ENCODE measurements around the gene EME1.

- no peak for TF ChIP-seq ZNF274 (IDR thresholded peaks at IDR 0.05; ENCODE audit: low read depth, low read length)
- no peak for TF ChIP-seq SUZ12 (IDR thresholded peaks at IDR 0.05; ENCODE audit: extremely low read depth, insufficient read depth, insufficient read length)
Measured at GRCh38 chr17:50362661-50363060, 10.4 kb upstream of the EME1 start.
